ENCODE data around the gene CXCL13.
"Not testable (repeated sequence)": the region's sequence is repeated elsewhere in the genome, so short reads cannot be mapped to it uniquely, and the experiment has no call there.

The CXCL13 gene

GRCh38 chr4:77601614-77602187, 3.9 kb upstream of the CXCL13 start:
- DNase-seq (ENCODE audit: low read depth in 2 of 2) = no peak

GRCh38 chr4:77613267-77613666, 7.6 kb downstream of the CXCL13 start:
- DNase-seq (ENCODE audit: low read depth in 2 of 2) = no peak

DNA sequence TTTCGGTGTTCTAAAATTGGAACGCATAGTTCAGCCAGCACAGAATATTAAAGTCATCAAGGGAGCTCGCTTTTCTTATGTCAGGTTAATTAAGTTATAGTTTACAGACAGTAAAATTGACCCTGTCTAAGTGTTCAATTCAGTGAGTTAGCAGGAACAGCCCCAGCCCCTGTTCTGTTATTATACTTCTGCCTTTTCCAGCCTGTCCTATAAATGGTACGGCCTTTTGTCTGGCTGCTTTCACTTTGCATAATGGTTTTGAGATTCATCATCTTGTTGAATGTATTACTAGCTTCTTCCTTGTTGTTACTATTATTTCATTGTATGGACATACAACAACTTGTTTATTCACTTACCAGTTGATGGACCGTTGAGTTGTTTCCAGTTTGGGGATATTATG, 9.5 kb downstream of the CXCL13 start:
- DNase-seq (ENCODE audit: low read depth in 2 of 2) = no peak

- DNase-seq (ENCODE audit: low read depth in 2 of 2) = no peak
These were observed 11.6 kb downstream of the CXCL13 start for GRCh38 chr4:77617203-77617602.

GRCh38 chr4:77618383-77619241, 13.0 kb downstream of the CXCL13 start:
- DNase-seq (ENCODE audit: low read depth in 2 of 2) = peak; percentile 46 to 62

GRCh38 chr4:77619408-77619807, 13.8 kb downstream of the CXCL13 start:
- no peak for DNase-seq (ENCODE audit: low read depth in 2 of 2)

DNA sequence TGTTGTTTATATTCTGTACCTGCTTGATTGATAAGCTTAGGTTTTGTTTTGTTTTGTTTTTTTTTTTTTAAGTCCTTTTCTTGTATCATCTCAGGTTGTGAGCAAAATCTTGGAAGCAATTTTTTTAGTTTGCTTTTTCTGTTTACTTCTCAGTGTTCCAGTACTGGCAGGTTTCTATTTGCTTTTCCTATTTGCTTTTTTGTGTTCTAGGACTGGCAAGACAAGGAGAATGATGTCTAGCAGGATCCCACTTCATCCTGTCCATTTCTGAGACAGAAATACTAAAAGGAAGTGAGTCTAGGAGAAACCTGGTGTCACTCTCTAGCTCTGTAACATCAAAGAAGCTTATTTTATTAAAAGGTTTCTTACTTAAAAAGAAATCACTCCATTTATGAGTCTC, 15.6 kb downstream of the CXCL13 start:
- no peak for DNase-seq (ENCODE audit: low read depth in 2 of 2)

GRCh38 chr4:77623091-77623490, 17.5 kb downstream of the CXCL13 start:
- DNase-seq (ENCODE audit: low read depth in 2 of 2) = no peak

DNA sequence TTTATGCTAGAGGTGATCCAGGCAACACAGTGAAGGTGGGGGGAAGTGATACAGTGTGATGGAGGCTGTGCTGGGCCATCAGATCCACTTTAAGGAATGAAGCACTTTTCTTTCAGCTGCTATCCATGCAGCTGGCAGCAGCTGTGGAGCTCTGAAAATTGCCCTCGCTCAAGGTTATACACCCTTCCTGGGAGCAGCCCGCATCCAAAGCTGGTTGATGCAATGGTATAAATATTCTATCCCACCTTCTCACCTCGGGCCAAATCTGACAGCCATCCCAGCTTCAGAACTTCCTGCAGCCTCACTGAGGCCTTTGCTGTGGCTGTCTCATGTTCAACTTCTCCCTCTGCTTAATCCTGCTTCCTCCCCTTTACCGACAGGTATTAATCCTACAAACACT, 18.6 kb downstream of the CXCL13 start:
- DNase-seq (ENCODE audit: low read depth in 2 of 2) = no peak

- DNase-seq (ENCODE audit: low read depth in 2 of 2) = no peak
These were observed 19.9 kb downstream of the CXCL13 start for GRCh38 chr4:77625485-77625884.

- DNase-seq (ENCODE audit: low read depth in 2 of 2) = no peak
These were observed 24.3 kb downstream of the CXCL13 start for GRCh38 chr4:77629885-77630284.

GRCh38 chr4:77631276-77631675, 25.7 kb downstream of the CXCL13 start:
- DNase-seq (ENCODE audit: low read depth in 2 of 2) = no peak

DNA sequence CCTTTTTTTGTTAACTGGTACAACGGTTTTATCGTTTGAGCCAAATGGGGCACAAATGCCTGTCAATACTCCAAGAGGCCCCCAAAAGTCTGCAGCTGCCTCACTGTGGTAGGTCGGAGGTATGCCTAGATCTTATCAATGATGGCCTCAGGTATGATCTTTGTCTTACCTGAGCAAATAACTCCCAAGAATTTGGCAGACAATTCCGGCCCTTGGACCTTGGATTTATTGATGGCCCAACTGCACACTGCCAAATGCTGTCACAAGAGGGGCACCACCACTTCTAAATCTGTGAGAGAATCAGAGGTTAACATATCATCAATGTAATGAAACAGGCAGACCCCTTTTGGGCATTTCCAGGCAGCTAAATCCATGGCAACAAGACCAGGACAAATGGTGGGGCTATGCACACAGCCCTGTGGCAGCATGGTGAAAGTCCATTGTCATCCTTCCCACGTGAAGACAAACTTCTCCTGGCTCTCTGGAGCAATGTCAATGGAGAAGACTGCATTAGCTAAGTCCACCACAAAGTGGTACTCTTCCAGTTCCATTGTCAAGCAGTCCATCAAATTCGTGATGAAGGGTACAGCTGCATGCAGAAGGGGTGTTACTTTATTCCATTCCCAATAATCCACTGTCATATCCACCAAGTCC, 28.6 kb downstream of the CXCL13 start:
- DNase-seq (ENCODE audit: low read depth in 2 of 2) = no peak

DNA sequence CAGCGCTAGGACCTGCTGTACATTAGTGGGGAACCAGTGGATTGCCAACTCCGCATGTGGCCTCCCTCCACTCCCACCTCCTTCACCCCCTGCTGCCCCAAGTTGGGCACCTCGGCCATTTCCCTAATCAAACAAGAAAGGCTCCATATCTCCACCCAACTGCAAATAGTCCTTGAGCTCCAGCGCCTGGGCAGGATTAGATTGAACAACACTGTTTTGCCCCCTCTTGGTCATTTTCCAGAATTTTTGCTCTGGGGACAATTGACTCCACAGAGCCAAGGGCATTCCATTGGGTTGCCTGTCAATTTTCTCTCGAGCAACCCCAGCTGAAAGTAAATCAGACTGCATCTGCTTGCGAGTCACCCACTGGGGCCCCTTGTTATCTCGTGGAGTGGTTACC, 29.6 kb downstream of the CXCL13 start:
- no peak for DNase-seq (ENCODE audit: low read depth in 2 of 2)

- DNase-seq (ENCODE audit: low read depth in 2 of 2) = no peak
These were observed 30.3 kb downstream of the CXCL13 start for GRCh38 chr4:77635876-77636275.

GRCh38 chr4:77636902-77637301, 31.3 kb downstream of the CXCL13 start:
- no peak for DNase-seq (ENCODE audit: low read depth in 2 of 2)

GRCh38 chr4:77644069-77644468, 38.4 kb downstream of the CXCL13 start:
- not testable (repeated sequence) for DNase-seq (ENCODE audit: low read depth in 2 of 2)

DNA sequence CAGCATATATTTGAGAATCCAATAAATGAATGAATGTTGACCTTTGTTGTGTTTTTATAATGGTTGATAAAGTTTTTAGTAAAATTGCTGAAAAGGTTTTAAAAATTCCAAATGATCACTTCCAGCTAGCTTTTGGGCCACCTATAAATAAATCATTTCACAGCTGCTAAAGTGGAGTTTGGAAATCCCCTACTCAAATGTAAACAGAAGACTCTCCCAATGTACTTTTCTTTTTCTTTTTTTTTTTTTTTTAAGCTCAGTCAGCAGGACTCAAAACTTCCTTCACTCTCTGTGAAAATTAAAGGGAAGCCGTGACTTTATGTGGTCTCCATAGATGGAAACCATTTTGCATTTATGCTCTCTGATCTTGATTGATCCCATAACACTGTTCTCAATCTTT, 45.2 kb downstream of the CXCL13 start:
- DNase-seq (ENCODE audit: low read depth in 2 of 2) = no peak

GRCh38 chr4:77651820-77652219, 46.2 kb downstream of the CXCL13 start:
- DNase-seq (ENCODE audit: low read depth in 2 of 2) = no peak

- no peak for DNase-seq (ENCODE audit: low read depth in 2 of 2)
These were observed 46.7 kb downstream of the CXCL13 start for GRCh38 chr4:77652237-77652897.

DNA sequence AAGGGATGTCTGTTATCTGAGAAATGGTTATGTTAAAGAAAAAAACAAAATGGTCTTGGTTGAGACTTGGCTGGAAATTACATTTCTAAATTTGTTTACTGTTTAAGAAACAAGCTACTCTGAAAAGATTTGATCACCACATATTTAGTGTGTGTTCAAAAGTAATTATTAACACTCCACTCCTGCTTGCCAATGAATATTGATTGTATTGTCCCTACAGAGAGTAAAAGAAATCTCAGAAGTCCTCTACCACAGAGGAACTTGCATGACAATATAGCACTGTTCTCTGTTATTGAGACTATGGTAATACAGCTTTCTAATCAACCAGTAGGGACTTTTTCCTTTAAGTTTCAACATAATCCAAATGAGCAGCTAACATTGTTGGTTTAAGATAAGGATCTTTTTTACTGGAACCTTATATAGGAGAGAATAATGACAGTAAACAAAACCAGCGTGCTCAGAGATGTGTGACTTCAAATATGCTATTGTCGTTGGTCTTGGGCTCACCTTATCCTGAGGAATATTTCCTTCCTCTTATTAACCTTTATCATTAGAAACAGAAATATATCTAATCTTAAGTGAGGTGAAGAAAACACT, 47.6 kb downstream of the CXCL13 start:
- no peak for DNase-seq (ENCODE audit: low read depth in 2 of 2)

- DNase-seq (ENCODE audit: low read depth in 2 of 2) = not testable (repeated sequence)
These were observed 54.7 kb downstream of the CXCL13 start for GRCh38 chr4:77660318-77660717.
